Measurements from ENCODE around the gene IL17RD. TPM values are rescaled to one million over a fixed set of nuclear protein-coding genes. Genes with fewer than 3 reads are reported as not detected.
A peak's percentile ranks its signal among the peaks of the same experiment; 100 is the strongest.

IL17RD gene
- total RNA-seq, 1 donor from 2014 or later = 47.4 TPM

DNA sequence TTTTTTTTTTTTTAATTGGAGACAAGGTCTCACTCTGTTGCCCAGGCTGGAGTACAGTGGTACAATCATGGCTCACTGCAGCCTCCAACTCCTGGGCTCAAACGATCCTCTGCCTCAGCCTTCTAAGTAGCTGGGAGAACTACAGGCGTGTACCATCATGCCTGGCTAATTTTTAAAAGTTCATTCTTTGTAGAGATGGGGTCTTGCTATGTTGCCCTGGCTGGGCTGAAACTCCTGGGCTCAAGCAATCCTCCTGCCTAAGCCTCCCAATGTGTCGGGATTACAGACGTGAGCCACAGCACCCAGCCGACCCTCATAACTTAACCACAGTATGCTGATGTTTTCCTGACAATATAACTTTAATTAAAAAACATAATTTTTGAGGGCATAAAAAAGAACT, 24.3 kb downstream of the IL17RD start:
- no peak overlapping the region for H3K4me3 Mint-ChIP-seq
- no peak overlapping the region for H3K27ac Mint-ChIP-seq
- no peak for DNase-seq (ENCODE audit: extremely low spot score, unreplicated experiment)
- H3K36me3 Mint-ChIP-seq = peaks cover 6% of the 10 kb centered on the region
- TF ChIP-seq CTCF (conservative IDR thresholded peaks at IDR 0.05) = no peak
- no peaks in the 10 kb centered on the region for H3K9me3 Mint-ChIP-seq
- no peaks in the 10 kb centered on the region for H3K27me3 Mint-ChIP-seq
- H3K4me1 Mint-ChIP-seq (ENCODE audit: unreplicated experiment) = peaks cover 43% of the 10 kb centered on the region

- DNase-seq (ENCODE audit: extremely low spot score, unreplicated experiment) = no peak
- H3K27ac Mint-ChIP-seq = no peak overlapping the region
- no peaks in the 10 kb centered on the region for H3K9me3 Mint-ChIP-seq
- H3K4me1 Mint-ChIP-seq (ENCODE audit: unreplicated experiment) = peaks cover 24% of the 10 kb centered on the region
- no peak for TF ChIP-seq CTCF (conservative IDR thresholded peaks at IDR 0.05)
- H3K4me3 Mint-ChIP-seq = no peak overlapping the region
- H3K27me3 Mint-ChIP-seq = no peaks in the 10 kb centered on the region
- H3K36me3 Mint-ChIP-seq = peaks cover 13% of the 10 kb centered on the region
Observed at GRCh38 chr3:57135964-57136719, 29.0 kb downstream of the IL17RD start.

- no peaks in the 10 kb centered on the region for H3K9me3 Mint-ChIP-seq
- DNase-seq (ENCODE audit: extremely low spot score, unreplicated experiment) = no peak
- H3K36me3 Mint-ChIP-seq = peaks cover 13% of the 10 kb centered on the region
- no peak for TF ChIP-seq CTCF (conservative IDR thresholded peaks at IDR 0.05)
- H3K4me3 Mint-ChIP-seq = no peak overlapping the region
- H3K4me1 Mint-ChIP-seq (ENCODE audit: unreplicated experiment) = peaks cover 45% of the 10 kb centered on the region
- H3K27me3 Mint-ChIP-seq = no peaks in the 10 kb centered on the region
- no peak overlapping the region for H3K27ac Mint-ChIP-seq
Observed at GRCh38 chr3:57133157-57133556, 32.0 kb downstream of the IL17RD start.

- DNase-seq (ENCODE audit: extremely low spot score, unreplicated experiment) = no peak
- Mint-ChIP-seq H3K27me3 (no peaks in the 10 kb centered on the region), H3K4me1 (ENCODE audit: unreplicated experiment) (peaks cover 49% of the 10 kb centered on the region), H3K36me3 (peaks cover 13% of the 10 kb centered on the region), H3K27ac (no peak overlapping the region), H3K4me3 (no peak overlapping the region), H3K9me3 (no peaks in the 10 kb centered on the region)
- TF ChIP-seq CTCF (conservative IDR thresholded peaks at IDR 0.05) = peak; percentile 62
Observed at GRCh38 chr3:57132674-57133073, 32.5 kb downstream of the IL17RD start.

GRCh38 chr3:57131210-57131588, 34.0 kb downstream of the IL17RD start:
- no peak for DNase-seq (ENCODE audit: extremely low spot score, unreplicated experiment)
- TF ChIP-seq CTCF (conservative IDR thresholded peaks at IDR 0.05) = no peak
- H3K9me3 Mint-ChIP-seq = no peaks in the 10 kb centered on the region
- H3K4me1 Mint-ChIP-seq (ENCODE audit: unreplicated experiment) = peaks cover 54% of the 10 kb centered on the region
- H3K27me3 Mint-ChIP-seq = no peaks in the 10 kb centered on the region
- H3K27ac Mint-ChIP-seq = peak overlapping the region; percentile 65
- H3K4me3 Mint-ChIP-seq = peak overlapping the region; percentile 71
- H3K36me3 Mint-ChIP-seq = peaks cover 13% of the 10 kb centered on the region

All from type B pancreatic cell (in vitro differentiated cells).